IMR-90 (cell line): ENCODE results near the gene LSM14A. TPM values are rescaled to one million over a fixed set of nuclear protein-coding genes. Genes with fewer than 3 reads are reported as not detected.

Source experiments
- ATAC-seq: fragments of 200-7000 bp; cut with Tn5 transposase; 2 replicates; pipeline ENCODE4 v1.9.1; 2020; ENCODE audit warnings: low read depth, mild to moderate bottlenecking, moderate library complexity
- BruUV-seq: library from RNA; stranded (reverse); fragments of 400-500 nt; replicated peaks from 2 replicates; lab custom pipeline; 2021; lab: Mats Ljungman, UMichigan
- CTCF ChIA-PET: fragments of 300-600 bp; formaldehyde crosslinking; extraction: SDS; loops from one replicate; lab custom pipeline; 2021; ENCODE audit warnings: antibody characterized with exemption; lab: Yijun Ruan, JAX
- POLR2A ChIA-PET: fragments of 300-600 bp; sonication (Branson Sonifier 250); formaldehyde crosslinking; loops from one replicate; lab custom pipeline; 2022; ENCODE audit warnings: antibody characterized with exemption; ENCODE audit not compliant: unreplicated experiment; lab: Charles Lee
- DNase-seq: peaks from one replicate; pipeline ENCODE4 v3.0.0; 2013
- H2AFZ ChIP-seq: replicated peaks from 2 replicates; pipeline ENCODE3; 2013; ENCODE audit warnings: low read length, mild to moderate bottlenecking; ENCODE audit not compliant: poor library complexity
- H2AK5ac ChIP-seq: 2 replicates; pipeline ENCODE4 v1.6.1; 2013; ENCODE audit warnings: low read depth, low read length, inconsistent platforms
- H2AK9ac ChIP-seq: replicated peaks from 2 replicates; pipeline ENCODE3; 2013; ENCODE audit warnings: mild to moderate bottlenecking, low read depth, low read length, moderate library complexity; ENCODE audit not compliant: poor library complexity
- H2BK120ac ChIP-seq: 2 replicates; pipeline ENCODE4 v1.6.1; 2013; ENCODE audit warnings: low read depth, low read length, inconsistent platforms
- H2BK15ac ChIP-seq: 3 replicates; pipeline ENCODE4 v1.6.1; 2013; ENCODE audit warnings: low read depth, low read length, inconsistent platforms
- H2BK20ac ChIP-seq: 2 replicates; pipeline ENCODE4 v1.6.1; 2013; ENCODE audit warnings: low read depth, mild to moderate bottlenecking, inconsistent platforms, low read length, moderate library complexity
- H2BK5ac ChIP-seq: 2 replicates; pipeline ENCODE4 v1.6.1; 2013; ENCODE audit warnings: mild to moderate bottlenecking, low read depth, low read length, inconsistent platforms; ENCODE audit not compliant: poor library complexity, severe bottlenecking
- H3K14ac ChIP-seq: replicated peaks from 2 replicates; pipeline ENCODE4 v1.6.1; 2013; ENCODE audit warnings: low read depth, low read length, inconsistent platforms
- H3K18ac ChIP-seq: 2 replicates; pipeline ENCODE4 v1.6.1; 2013; ENCODE audit warnings: low read depth, low read length, control low read depth
- H3K23ac ChIP-seq: 2 replicates; pipeline ENCODE4 v1.6.1; 2013; ENCODE audit warnings: low read depth, low read length, inconsistent platforms
- H3K27ac ChIP-seq: 2 replicates; pipeline ENCODE4 v1.5.1; 2013; ENCODE audit warnings: mild to moderate bottlenecking, control low read depth, low read length; ENCODE audit not compliant: insufficient read depth
- H3K27me3 ChIP-seq: 2 replicates; pipeline ENCODE4 v1.6.1; 2013; ENCODE audit warnings: low read length; ENCODE audit not compliant: control insufficient read depth, insufficient read depth
- H3K36me3 ChIP-seq: 2 replicates; pipeline ENCODE4 v1.6.1; 2013; ENCODE audit warnings: low read length, mixed read lengths; ENCODE audit not compliant: control insufficient read depth, insufficient read depth
- H3K4ac ChIP-seq: 2 replicates; pipeline ENCODE4 v1.6.1; 2013; ENCODE audit warnings: low read depth, low read length, inconsistent platforms
- H3K4me1 ChIP-seq: 2 replicates; pipeline ENCODE4 v1.6.1; 2013; ENCODE audit warnings: low read length, mixed read lengths; ENCODE audit not compliant: control insufficient read depth, insufficient read depth
- H3K4me2 ChIP-seq: 2 replicates; pipeline ENCODE4 v1.6.1; 2013; ENCODE audit warnings: low read depth, mild to moderate bottlenecking, control low read depth, low read length, moderate library complexity
- H3K4me3 ChIP-seq: 2 replicates; pipeline ENCODE4 v1.5.1; 2013; ENCODE audit warnings: low read depth, mild to moderate bottlenecking, control low read depth, low read length, moderate library complexity; ENCODE audit not compliant: insufficient read depth
- H3K56ac ChIP-seq: 2 replicates; pipeline ENCODE4 v1.6.1; 2013; ENCODE audit warnings: low read length, inconsistent platforms; ENCODE audit not compliant: insufficient read depth; ENCODE audit errors: extremely low read depth
- H3K79me1 ChIP-seq, 2 experiments: 2 replicates each; pipeline ENCODE4 v1.6.1; 2013; ENCODE audit warnings: low read length in 2 of 2, inconsistent platforms in 1 of 2, low read depth in 1 of 2
- H3K9ac ChIP-seq: 2 replicates; pipeline ENCODE4 v1.6.1; 2013; ENCODE audit warnings: low read depth, low read length, control low read depth
- H3K9me1 ChIP-seq: 2 replicates; pipeline ENCODE4 v1.6.1; 2013; ENCODE audit warnings: low read length, inconsistent platforms; ENCODE audit not compliant: insufficient read depth
- H3K9me3 ChIP-seq: 2 replicates; pipeline ENCODE4 v1.6.1; 2013; ENCODE audit warnings: low read length; ENCODE audit not compliant: control insufficient read depth, insufficient read depth
- H4K20me1 ChIP-seq: 2 replicates; pipeline ENCODE4 v1.6.1; 2013; ENCODE audit warnings: low read length, inconsistent platforms; ENCODE audit not compliant: insufficient read depth
- H4K5ac ChIP-seq: 2 replicates; pipeline ENCODE4 v1.6.1; 2013; ENCODE audit warnings: mild to moderate bottlenecking, low read depth, low read length, control low read depth
- H4K8ac ChIP-seq, 2 experiments: 2 replicates each; pipeline ENCODE4 v1.6.1; 2013; ENCODE audit warnings: low read depth in 2 of 2, low read length in 2 of 2, control low read depth in 1 of 2, inconsistent platforms in 1 of 2
- H4K91ac ChIP-seq: 2 replicates; pipeline ENCODE4 v1.6.1; 2013; ENCODE audit warnings: low read depth, low read length, inconsistent platforms; ENCODE audit not compliant: insufficient read depth
- MXI1 ChIP-seq: IDR thresholded peaks from 2 replicates; pipeline ENCODE4 v1.6.1; 2012; ENCODE audit warnings: low read depth, mild to moderate bottlenecking, low read length, moderate library complexity, borderline replicate concordance
- dilution Hi-C: fragments of 300-500 bp; cut with HindIII; formaldehyde crosslinking; loops from one replicate; pipeline ENCODE4 v1.14.3; 2018; ENCODE audit warnings: low sequenced_read_pairs; ENCODE audit not compliant: unreplicated experiment
- in situ Hi-C: fragments of 300-500 bp; cut with MboI; formaldehyde crosslinking; loops from 3 replicates; pipeline ENCODE4 v1.14.3; 2019; ENCODE audit warnings: low sequenced_read_pairs, inconsistent platforms, mixed read lengths
- intact Hi-C: fragments of 100-400 bp; cut with micrococcal nuclease; formaldehyde crosslinking; loops from 2 replicates; pipeline ENCODE4 v1.10.0; 2022
- polyA plus RNA-seq, 3 experiments: library from polyadenylated mRNA; depleted of rRNA; stranded (reverse); fragments of >200 nt; gene quantifications; 2 replicates each; pipeline ENCODE4 v1.2.3, GENCODE V29; 2012; ENCODE audit warnings: low replicate concordance in 1 of 3
- total RNA-seq: library from RNA; depleted of rRNA; stranded (reverse); fragments of >200 nt; gene quantifications from 2 replicates; pipeline ENCODE4 v1.2.3, GENCODE V29; 2012
- TF ChIP-seq, protein P1 (sequence below): fragments of 150-350 bp; IDR thresholded peaks from 2 replicates; pipeline ENCODE4 v1.6.1; 2017; ENCODE audit warnings: mild to moderate bottlenecking, antibody characterized with exemption, low read length, low read depth

The LSM14A gene
- total and polyA plus RNA-seq, 2 of the 4 experiments (the other 2 are of a cell fraction): 44.3 to 54.8 TPM

- H3K9me1 ChIP-seq: peaks cover 27% of the 10 kb centered on the region
- H2AK5ac ChIP-seq: no peak overlapping the region
- ATAC-seq (peak; percentile 47), DNase-seq (no peak)
- no peak overlapping the region for H4K5ac ChIP-seq
- no peak overlapping the region for H2BK120ac ChIP-seq
- no peak overlapping the region for H3K18ac ChIP-seq
- no peaks in the 10 kb centered on the region for H3K9me3 ChIP-seq
- H2BK20ac ChIP-seq: no peak overlapping the region
- H3K36me3 ChIP-seq: peaks cover 55% of the 10 kb centered on the region
- ChIA-PET POLR2A (no interaction called here), CTCF (no interaction called here)
- no peak overlapping the region for H3K23ac ChIP-seq
- no TSS peak for BruUV-seq
- peaks cover 17% of the 10 kb centered on the region for H3K4me1 ChIP-seq
- H2BK15ac ChIP-seq: no peak overlapping the region
- H3K27ac ChIP-seq: peak overlapping the region; percentile 40; the same call in 1 of the 2 replicates
- in situ Hi-C loops (no loop called here), intact Hi-C loops (loop anchor here (5.0 to 10.0 kb wide), 2 partner anchors 112 to 209 kb away; no protein-coding TSS in a partner anchor), dilution Hi-C loops (no loop called here)
- no peak overlapping the region for H3K14ac ChIP-seq
- H2BK5ac ChIP-seq: peak overlapping the region; percentile 48
- peak overlapping the region; percentile 69 for H3K4me2 ChIP-seq
- no peak overlapping the region for H3K56ac ChIP-seq
- peaks cover 33% of the 10 kb centered on the region for H4K20me1 ChIP-seq
- H3K4ac ChIP-seq: no peak overlapping the region
- H3K4me3 ChIP-seq: no peak overlapping the region
- no peak overlapping the region for H4K91ac ChIP-seq
- H3K79me1 ChIP-seq: peaks cover 29 to 77% of the 10 kb centered on the region in 2 experiments
- H2AK9ac ChIP-seq: no peak overlapping the region
- H3K27me3 ChIP-seq: no peaks in the 10 kb centered on the region
- no peak overlapping the region for H2AFZ ChIP-seq
- H3K9ac ChIP-seq: no peak overlapping the region
- TF ChIP-seq, protein P1, sequence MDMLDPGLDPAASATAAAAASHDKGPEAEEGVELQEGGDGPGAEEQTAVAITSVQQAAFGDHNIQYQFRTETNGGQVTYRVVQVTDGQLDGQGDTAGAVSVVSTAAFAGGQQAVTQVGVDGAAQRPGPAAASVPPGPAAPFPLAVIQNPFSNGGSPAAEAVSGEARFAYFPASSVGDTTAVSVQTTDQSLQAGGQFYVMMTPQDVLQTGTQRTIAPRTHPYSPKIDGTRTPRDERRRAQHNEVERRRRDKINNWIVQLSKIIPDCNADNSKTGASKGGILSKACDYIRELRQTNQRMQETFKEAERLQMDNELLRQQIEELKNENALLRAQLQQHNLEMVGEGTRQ: no peak
- TF ChIP-seq MXI1: 0 out of 2 replicates have a peak, but pooled peaks have one; percentile 19
- no peak overlapping the region for H4K8ac ChIP-seq
Observed at GRCh38 chr19:34225659-34226015, 53.3 kb downstream of the LSM14A start.
